ENCODE measurements around the gene TADA1. TPM values are rescaled to one million over a fixed set of nuclear protein-coding genes. Genes with fewer than 3 reads are reported as not detected.

Gene TADA1
- total RNA-seq, 1 donor from 2014 or later: 9.9 TPM

GRCh38 chr1:166869318-166870099 is 6.6 kb downstream of the TADA1 start:
- peaks cover 40% of the 10 kb centered on the region for H4K20me1 ChIP-seq (ENCODE audit: insufficient read depth, low read length)
- H3K4me1 ChIP-seq (ENCODE audit: insufficient read depth, low read length): no peaks in the 10 kb centered on the region
- H3K27ac Mint-ChIP-seq (ENCODE audit: unreplicated experiment): no peak overlapping the region
- TF ChIP-seq EZH2 (IDR thresholded peaks at IDR 0.05; ENCODE audit: insufficient read depth, low read length): no peak
- TF ChIP-seq CTCF (IDR thresholded peaks at IDR 0.05; ENCODE audit: insufficient read depth, low read depth, low read length): no peak
- peaks cover 8% of the 10 kb centered on the region for H3K36me3 Mint-ChIP-seq (ENCODE audit: low read depth, unreplicated experiment)
- no peak overlapping the region for H3K4me3 Mint-ChIP-seq (ENCODE audit: unreplicated experiment)
- H3K79me2 ChIP-seq (ENCODE audit: insufficient read depth, low read length): peaks cover 46% of the 10 kb centered on the region
- H2AFZ ChIP-seq (ENCODE audit: low read depth, low read length): no peak overlapping the region
- FAIRE-seq (no peak), DNase-seq (ENCODE audit: low read depth) (no peak)
- H3K27ac ChIP-seq (ENCODE audit: low read depth, low read length): no peak overlapping the region
- H3K9ac ChIP-seq (ENCODE audit: low read length): no peak overlapping the region
- H3K27me3 Mint-ChIP-seq (ENCODE audit: low read depth, unreplicated experiment): no peaks in the 10 kb centered on the region
- peaks cover 16% of the 10 kb centered on the region for H3K4me1 Mint-ChIP-seq (ENCODE audit: low read depth, unreplicated experiment)
- no peak overlapping the region for H3K4me2 ChIP-seq (ENCODE audit: low read length)
- H3K36me3 ChIP-seq (ENCODE audit: insufficient read depth, low read length): peaks cover 3% of the 10 kb centered on the region
- H3K9me3 ChIP-seq (ENCODE audit: insufficient read depth, low read depth, low read length): no peaks in the 10 kb centered on the region
- H3K4me3 ChIP-seq (ENCODE audit: insufficient read depth, low read depth, low read length): no peak overlapping the region
- H3K27me3 ChIP-seq (ENCODE audit: insufficient read depth, low read length): no peaks in the 10 kb centered on the region
- no peaks in the 10 kb centered on the region for H3K9me3 Mint-ChIP-seq (ENCODE audit: unreplicated experiment)

- Histone ChIP-seq H3K4me3 (ENCODE audit: insufficient read depth, low read depth, low read length) (no peak overlapping the region), H3K36me3 (ENCODE audit: insufficient read depth, low read length) (peaks cover 4% of the 10 kb centered on the region), H3K4me1 (ENCODE audit: insufficient read depth, low read length) (no peaks in the 10 kb centered on the region), H3K4me2 (ENCODE audit: low read length) (no peak overlapping the region), H3K27me3 (ENCODE audit: insufficient read depth, low read length) (no peaks in the 10 kb centered on the region), H3K9ac (ENCODE audit: low read length) (no peak overlapping the region), H3K79me2 (ENCODE audit: insufficient read depth, low read length) (peaks cover 39% of the 10 kb centered on the region), H3K27ac (ENCODE audit: low read depth, low read length) (no peak overlapping the region), H3K9me3 (ENCODE audit: insufficient read depth, low read depth, low read length) (no peaks in the 10 kb centered on the region), H4K20me1 (ENCODE audit: insufficient read depth, low read length) (peaks cover 42% of the 10 kb centered on the region), H2AFZ (ENCODE audit: low read depth, low read length) (no peak overlapping the region)
- Mint-ChIP-seq H3K4me3 (ENCODE audit: unreplicated experiment) (no peak overlapping the region), H3K27me3 (ENCODE audit: low read depth, unreplicated experiment) (no peaks in the 10 kb centered on the region), H3K36me3 (ENCODE audit: low read depth, unreplicated experiment) (peaks cover 8% of the 10 kb centered on the region), H3K4me1 (ENCODE audit: low read depth, unreplicated experiment) (peaks cover 16% of the 10 kb centered on the region), H3K9me3 (ENCODE audit: unreplicated experiment) (no peaks in the 10 kb centered on the region), H3K27ac (ENCODE audit: unreplicated experiment) (no peak overlapping the region)
- no peak for DNase-seq (ENCODE audit: low read depth)
- no peak for FAIRE-seq
- no peak for TF ChIP-seq EZH2 (IDR thresholded peaks at IDR 0.05; ENCODE audit: insufficient read depth, low read length)
- TF ChIP-seq CTCF (IDR thresholded peaks at IDR 0.05; ENCODE audit: insufficient read depth, low read depth, low read length): no peak
Measured at GRCh38 chr1:166868639-166869038, 7.4 kb downstream of the TADA1 start.

DNA sequence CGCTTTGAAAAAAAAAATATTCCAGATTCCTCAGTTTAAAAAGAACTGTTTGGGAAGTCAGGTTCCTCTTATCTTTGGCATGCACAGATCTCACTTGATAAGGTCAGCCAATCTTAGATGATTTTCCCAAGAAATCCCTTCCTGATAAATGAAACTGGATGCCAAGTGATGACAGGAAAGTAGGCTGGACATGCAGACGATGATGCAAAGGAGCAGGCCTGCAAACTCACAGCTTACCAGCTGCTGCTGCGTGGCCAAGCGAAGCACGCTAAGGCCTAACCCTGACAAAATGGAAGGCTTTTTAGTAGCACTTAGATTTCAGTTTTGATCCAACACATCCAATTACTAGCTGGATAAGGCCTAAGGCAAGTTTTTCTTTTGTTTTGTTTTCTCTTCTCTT is 10.1 kb downstream of the TADA1 start:
- FAIRE-seq (no peak), DNase-seq (ENCODE audit: low read depth) (no peak)
- H3K4me1 ChIP-seq (ENCODE audit: insufficient read depth, low read length): no peaks in the 10 kb centered on the region
- no peak overlapping the region for H2AFZ ChIP-seq (ENCODE audit: low read depth, low read length)
- Mint-ChIP-seq H3K4me1 (ENCODE audit: low read depth, unreplicated experiment) (peaks cover 12% of the 10 kb centered on the region), H3K27me3 (ENCODE audit: low read depth, unreplicated experiment) (no peaks in the 10 kb centered on the region), H3K27ac (ENCODE audit: unreplicated experiment) (no peak overlapping the region), H3K36me3 (ENCODE audit: low read depth, unreplicated experiment) (peaks cover 10% of the 10 kb centered on the region), H3K4me3 (ENCODE audit: unreplicated experiment) (no peak overlapping the region), H3K9me3 (ENCODE audit: unreplicated experiment) (no peaks in the 10 kb centered on the region)
- H3K79me2 ChIP-seq (ENCODE audit: insufficient read depth, low read length): peaks cover 14% of the 10 kb centered on the region
- peaks cover 24% of the 10 kb centered on the region for H4K20me1 ChIP-seq (ENCODE audit: insufficient read depth, low read length)
- no peak for TF ChIP-seq CTCF (IDR thresholded peaks at IDR 0.05; ENCODE audit: insufficient read depth, low read depth, low read length)
- no peak for TF ChIP-seq EZH2 (IDR thresholded peaks at IDR 0.05; ENCODE audit: insufficient read depth, low read length)
- peaks cover 12% of the 10 kb centered on the region for H3K36me3 ChIP-seq (ENCODE audit: insufficient read depth, low read length)
- H3K27me3 ChIP-seq (ENCODE audit: insufficient read depth, low read length): no peaks in the 10 kb centered on the region
- H3K27ac ChIP-seq (ENCODE audit: low read depth, low read length): no peak overlapping the region
- H3K4me2 ChIP-seq (ENCODE audit: low read length): no peak overlapping the region
- no peak overlapping the region for H3K4me3 ChIP-seq (ENCODE audit: insufficient read depth, low read depth, low read length)
- no peak overlapping the region for H3K9ac ChIP-seq (ENCODE audit: low read length)
- H3K9me3 ChIP-seq (ENCODE audit: insufficient read depth, low read depth, low read length): no peaks in the 10 kb centered on the region
